Breast epithelium (tissue), 3 donors: ENCODE measurements around the gene SAT2.

Experiments
- POLR2A ChIP-seq: fragments of 450-650 bp; IDR thresholded peaks from one replicate; pipeline ENCODE4 v1.6.1; 2016; ENCODE audit warnings: antibody characterized with exemption, mild to moderate bottlenecking, moderate library complexity
- POLR2AphosphoS5 ChIP-seq, 3 donors: sonication (generic); formaldehyde crosslinking; IDR thresholded peaks; one replicate each; pipeline ENCODE4 v1.6.1; 2017; ENCODE audit warnings: antibody characterized with exemption in 3 of 3
- TF ChIP-seq, protein P1 (sequence below), 3 donors: fragments of 450-650 bp; IDR thresholded peaks; one replicate each; pipeline ENCODE4 v1.5.1; 2016 to 2017; ENCODE audit warnings: antibody characterized with exemption in 3 of 3, mild to moderate bottlenecking in 3 of 3, moderate library complexity in 3 of 3

GRCh38 chr17:7589204-7589868 lies 38.3 kb downstream of the SAT2 start:
- TF ChIP-seq POLR2AphosphoS5 (IDR thresholded peaks at IDR 0.05) (peak; percentile 36 to 44 (median 41)), POLR2A (no peak)
- TF ChIP-seq, protein P1, sequence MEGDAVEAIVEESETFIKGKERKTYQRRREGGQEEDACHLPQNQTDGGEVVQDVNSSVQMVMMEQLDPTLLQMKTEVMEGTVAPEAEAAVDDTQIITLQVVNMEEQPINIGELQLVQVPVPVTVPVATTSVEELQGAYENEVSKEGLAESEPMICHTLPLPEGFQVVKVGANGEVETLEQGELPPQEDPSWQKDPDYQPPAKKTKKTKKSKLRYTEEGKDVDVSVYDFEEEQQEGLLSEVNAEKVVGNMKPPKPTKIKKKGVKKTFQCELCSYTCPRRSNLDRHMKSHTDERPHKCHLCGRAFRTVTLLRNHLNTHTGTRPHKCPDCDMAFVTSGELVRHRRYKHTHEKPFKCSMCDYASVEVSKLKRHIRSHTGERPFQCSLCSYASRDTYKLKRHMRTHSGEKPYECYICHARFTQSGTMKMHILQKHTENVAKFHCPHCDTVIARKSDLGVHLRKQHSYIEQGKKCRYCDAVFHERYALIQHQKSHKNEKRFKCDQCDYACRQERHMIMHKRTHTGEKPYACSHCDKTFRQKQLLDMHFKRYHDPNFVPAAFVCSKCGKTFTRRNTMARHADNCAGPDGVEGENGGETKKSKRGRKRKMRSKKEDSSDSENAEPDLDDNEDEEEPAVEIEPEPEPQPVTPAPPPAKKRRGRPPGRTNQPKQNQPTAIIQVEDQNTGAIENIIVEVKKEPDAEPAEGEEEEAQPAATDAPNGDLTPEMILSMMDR (IDR thresholded peaks at IDR 0.05): peak; percentile 72 to 93 (median 80)
